Stimulated activated CD4-positive, alpha-beta T cell treated with anti-CD3 and anti-CD28 coated beads, TNF-alpha, amount 100 ng/mL, for 48 hours (primary cell): ENCODE measurements around the gene CSF2.

Experiments
- DNase-seq, 3 donors: peaks; one replicate each; pipeline ENCODE4 v3.0.0-alpha.2; 2020; ENCODE audit warnings: low read depth in 3 of 3

The CSF2 gene

DNA sequence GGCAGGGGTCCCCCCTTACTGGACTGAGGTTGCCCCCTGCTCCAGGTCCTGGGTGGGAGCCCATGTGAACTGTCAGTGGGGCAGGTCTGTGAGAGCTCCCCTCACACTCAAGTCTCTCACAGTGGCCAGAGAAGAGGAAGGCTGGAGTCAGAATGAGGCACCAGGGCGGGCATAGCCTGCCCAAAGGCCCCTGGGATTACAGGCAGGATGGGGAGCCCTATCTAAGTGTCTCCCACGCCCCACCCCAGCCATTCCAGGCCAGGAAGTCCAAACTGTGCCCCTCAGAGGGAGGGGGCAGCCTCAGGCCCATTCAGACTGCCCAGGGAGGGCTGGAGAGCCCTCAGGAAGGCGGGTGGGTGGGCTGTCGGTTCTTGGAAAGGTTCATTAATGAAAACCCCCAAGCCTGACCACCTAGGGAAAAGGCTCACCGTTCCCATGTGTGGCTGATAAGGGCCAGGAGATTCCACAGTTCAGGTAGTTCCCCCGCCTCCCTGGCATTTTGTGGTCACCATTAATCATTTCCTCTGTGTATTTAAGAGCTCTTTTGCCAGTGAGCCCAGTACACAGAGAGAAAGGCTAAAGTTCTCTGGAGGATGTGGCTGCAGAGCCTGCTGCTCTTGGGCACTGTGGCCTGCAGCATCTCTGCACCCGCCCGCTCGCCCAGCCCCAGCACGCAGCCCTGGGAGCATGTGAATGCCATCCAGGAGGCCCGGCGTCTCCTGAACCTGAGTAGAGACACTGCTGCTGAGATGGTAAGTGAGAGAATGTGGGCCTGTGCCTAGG is at the start of gene CSF2:
Gene CSF2 (plus strand): TSS at position 559 of the 783 bp plus-strand sequence. CDS start 35 bp downstream, at position 594.
- no peak for DNase-seq

DNA sequence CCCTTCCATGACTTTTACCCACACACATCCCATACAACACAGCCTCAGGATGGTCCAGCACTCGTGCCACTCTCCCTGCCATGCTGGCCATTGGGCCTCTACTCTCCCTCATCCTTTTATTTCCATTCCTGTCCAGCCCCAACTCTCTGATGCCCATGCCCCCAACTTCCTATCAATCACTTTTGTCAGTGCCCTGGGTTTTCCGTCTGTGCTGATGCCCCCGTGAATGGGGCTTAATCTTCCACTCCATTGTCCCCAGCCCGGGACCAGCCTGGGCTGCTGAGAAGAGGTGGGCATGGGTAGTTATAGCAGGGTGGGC is 49.5 kb upstream of the CSF2 start:
- DNase-seq = no peak

DNA sequence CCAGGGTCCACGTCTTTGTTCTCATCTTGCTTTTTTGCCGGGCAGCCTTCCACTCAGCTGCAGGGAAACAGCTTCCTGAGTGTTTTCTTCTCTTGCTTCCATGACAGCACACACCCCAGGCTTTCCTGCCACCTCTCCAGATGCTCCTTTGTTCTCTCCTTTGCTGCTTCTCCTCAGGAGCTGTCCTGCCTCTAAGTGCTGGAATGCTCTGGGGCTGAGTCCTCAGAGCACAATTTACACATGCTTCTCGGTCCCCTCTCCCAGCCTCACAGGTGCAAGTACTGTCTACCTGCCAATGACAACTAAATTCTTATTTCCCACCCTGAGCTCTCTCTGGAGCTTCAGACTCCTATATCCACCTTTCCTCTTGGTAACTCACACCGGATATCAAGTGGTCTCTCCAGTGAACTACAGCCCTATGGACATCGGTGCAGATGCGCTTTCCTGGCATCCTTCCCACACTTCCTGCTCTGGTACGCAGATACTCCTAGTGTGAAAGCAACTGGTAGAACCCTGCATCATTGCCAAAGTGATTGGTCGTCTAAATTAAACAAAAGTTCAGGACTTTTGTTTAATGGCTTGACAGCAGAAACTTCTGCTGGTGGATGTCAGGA is 48.7 kb upstream of the CSF2 start:
- no peak for DNase-seq

DNA sequence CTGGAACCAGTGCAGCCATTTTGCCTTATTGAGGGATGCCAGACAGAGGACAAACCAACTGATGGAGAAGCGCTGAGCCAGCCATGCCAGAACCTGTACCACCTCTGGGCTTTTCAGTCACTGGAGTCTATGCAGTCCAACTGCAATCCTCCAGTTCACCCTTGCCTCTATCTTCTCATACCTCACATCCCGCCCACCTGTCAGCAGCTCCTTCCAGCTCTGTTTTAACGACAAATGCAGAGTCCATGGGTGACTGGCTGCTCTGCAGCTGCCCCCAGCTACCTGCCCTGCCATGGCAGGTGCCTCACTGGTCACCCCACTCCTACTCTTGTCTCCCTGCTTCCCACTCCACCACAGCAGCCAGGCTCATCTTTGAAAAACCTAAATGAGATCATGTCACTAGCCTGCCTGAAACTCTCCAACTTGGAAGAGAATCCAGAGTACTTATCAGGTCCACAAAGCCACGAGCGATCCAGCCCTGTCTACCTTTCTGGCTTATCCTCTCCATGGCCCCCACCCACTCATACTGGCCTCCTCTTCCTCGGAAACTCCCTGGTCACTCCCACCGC is 48.1 kb upstream of the CSF2 start:
- no peak for DNase-seq

DNA sequence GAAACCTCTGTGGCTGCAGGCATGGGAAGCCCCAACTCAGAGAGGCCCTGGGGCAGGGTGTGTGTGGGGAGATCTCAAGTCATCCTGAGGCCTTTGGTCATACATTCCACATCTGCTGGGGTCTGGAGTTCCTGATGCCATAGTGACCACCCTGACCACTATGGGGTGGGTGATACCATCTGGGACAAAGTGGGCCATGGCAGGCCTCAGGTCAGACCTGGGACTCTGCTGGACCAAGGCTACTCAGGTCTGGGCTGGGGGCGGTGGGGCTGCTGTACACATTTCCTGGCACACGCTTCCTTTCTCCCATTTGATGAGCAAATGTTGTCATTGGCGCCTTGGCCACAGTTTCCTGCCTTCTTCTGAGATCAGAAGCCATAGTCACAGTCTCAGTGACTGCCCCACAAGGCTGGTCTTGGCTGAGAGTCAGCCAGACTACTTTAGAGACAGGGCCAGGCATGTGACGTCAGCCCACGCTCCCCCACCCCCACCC is 47.0 kb upstream of the CSF2 start:
- no peak for DNase-seq

DNA sequence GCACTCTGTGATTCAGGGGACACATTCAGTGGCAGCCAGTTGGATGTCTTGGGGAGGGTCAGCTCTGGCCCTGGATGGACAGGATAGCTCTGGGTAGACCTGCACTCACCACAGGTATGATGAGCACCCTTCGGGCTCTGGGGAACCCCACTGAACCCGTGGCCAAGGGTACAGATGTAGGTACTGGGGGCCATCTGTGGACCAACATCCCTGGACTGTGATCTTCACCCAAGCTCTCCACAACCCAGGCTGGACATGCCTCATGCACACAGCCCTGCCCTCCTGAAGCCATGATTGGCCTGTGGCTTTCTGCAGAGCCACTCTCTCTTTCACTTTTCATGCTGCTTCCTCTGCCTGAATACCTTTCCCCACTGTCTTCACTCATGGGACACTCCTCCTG is 46.6 kb upstream of the CSF2 start:
- no peak for DNase-seq

DNA sequence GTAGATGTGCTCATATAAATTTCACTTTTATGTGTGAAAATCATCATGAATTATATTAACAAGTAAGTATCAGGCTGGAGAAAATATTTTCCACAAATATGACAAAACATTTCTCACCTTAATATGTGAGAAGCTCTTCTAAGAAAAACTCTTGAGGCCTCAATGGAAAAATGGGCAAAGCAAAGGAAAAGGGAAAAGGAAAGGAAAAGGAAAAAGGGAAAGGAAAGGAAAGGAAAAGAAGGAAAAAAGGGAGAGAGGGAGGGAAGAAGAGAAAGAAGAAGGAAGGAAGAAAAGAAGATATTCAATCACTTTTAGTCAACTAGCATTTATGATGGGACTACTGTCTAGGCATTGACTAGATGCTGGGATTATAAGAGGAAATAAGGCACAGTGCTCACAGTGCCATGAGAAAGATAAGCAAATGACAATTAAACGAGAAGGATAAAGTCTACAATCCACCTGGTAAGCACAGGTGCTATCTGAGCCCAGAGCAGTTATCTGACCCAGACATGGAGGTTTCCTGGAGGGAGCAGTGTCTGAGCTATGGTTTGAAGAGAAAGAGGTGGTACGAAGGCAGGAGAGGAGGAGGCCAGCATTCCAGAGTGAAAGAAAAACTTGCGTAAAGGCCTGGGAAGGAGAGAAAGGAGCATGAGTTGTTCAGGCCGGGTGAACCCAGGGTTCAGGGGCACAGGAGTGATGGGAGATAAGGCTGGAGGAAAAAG is 43.8 kb upstream of the CSF2 start:
- no peak for DNase-seq

DNA sequence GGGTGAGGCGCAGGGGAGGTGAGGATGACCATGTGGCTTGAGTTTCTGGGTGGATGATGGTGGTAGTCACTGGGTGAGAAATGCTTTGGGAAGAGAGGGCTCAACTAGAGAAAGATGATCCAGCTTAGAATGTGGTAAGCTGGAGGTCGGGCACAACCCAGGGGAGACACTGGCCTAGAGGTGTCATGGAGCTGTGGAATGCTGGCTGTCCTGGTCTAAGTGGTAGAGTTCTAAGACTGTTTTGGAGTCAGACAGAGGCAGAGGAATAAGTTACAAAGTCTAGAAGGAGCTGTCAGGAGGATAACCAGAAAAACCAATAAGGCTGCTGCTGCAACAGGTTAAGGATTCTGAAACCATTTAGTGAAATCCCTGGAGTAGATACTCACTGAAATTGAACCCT is 43.0 kb upstream of the CSF2 start:
- DNase-seq = no peak

DNA sequence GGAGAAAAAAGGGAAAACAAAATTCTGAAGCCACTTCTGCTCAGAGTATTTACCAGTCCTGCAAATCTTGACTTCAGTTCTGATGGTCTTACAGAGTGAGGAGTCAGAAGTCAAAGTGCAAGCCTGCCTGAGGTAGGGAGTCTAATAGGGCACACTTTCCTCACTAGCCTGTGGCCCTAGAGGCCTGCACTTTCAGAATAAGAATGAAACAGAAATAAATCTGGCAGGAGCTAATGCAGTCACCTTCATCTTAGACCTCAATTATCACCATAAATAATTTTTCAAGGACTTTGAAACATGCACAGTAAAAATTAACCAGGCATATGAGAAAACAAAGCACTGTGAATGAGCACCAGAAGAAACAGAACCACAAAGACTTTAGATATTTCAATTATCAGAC is 41.4 kb upstream of the CSF2 start:
- no peak for DNase-seq

DNA sequence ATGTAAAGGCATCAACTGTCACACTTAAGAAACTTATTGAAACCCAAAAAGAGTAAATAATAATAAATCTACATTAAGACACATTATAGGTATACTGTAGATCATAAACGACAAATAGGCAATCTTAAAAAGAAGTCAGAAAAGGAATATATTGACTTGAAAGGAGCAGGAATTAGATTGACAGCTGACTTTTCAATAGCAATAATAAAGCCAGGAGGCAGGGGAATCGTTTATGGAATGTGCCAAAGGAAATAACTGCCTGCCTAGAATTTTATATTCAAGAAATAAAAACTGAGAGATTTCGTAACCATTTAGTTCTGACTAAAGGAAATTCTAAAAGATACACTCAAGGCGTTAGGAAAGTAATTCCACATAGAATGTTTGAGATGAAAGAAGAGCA is 40.5 kb upstream of the CSF2 start:
- DNase-seq = no peak

DNA sequence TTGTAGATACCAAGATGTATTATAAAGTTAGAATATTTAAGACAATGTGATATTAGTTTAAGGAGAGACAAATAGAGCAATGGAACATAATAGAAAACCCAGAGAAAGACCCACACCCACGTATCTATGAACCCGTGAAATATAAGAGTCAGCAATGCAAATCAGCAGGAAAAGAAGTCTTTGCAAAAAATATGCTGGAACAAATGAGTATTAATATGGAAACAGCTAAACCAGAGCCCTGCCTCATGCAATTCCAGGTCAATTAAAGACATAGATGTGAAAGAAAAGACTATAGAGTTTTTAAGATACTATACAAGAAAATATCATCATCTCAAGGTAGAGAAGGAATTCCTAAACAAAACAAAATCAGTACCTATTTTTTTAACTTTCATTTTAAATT is 36.2 kb upstream of the CSF2 start:
- DNase-seq = no peak

DNA sequence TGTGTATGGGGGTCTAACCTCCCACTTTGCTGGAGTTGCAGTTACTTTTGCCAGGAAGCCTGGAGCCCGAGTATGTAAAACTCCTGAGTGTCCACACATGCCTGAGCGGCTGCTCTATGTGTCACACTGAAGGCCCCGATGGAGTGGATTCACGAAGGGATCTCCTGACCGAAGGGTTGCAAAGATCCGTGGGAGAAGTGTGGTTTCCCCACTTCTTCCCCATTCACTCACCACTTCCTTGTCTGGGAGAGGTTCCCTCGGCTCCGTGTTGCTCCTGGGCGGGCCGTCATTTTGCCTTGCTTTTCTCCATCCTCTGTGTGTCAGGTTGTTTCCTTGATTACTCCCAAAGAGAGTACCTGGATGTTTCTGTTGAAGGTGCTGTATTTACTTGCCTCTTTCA is 29.4 kb upstream of the CSF2 start:
- DNase-seq = no peak

DNA sequence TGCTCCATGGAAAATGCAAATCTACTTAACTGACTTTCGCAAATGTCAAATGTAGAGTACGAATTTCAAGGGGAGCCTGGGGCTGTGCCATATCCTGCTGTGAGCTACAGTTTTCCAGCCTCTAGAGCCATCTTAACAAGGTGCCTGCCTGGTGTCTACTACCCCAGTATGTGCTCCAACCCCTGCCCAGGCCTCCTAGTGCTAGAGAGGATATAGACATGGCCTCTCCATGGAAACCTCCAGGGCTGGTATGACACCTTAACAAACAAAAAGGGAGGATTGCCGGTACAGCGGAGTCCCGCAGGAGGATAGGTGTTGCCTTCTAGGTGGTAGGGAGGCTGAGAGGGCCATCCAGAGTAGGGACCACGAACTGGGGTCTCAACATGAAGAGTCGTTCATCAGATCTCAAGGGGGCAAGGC is 26.7 kb upstream of the CSF2 start:
- no peak for DNase-seq

DNA sequence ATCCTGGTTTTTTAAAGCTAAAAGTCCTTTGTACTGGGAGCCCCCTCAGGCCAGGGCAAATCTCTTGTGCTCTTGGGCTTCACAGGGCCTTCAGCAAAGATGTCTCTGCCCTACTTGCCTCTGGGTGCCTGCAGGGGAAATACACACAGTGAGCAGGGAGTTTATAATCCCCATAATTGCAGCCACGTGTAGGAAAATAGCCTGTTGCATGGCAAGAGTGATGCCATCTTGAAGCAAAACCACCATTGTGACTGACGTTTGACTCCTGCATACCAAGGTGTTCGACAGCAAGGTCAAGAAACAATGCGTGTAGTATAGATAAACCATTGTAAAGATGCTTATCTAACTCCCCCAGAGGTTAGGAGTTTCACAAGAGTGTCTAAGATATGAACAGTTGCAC is 24.5 kb upstream of the CSF2 start:
- DNase-seq = no peak

DNA sequence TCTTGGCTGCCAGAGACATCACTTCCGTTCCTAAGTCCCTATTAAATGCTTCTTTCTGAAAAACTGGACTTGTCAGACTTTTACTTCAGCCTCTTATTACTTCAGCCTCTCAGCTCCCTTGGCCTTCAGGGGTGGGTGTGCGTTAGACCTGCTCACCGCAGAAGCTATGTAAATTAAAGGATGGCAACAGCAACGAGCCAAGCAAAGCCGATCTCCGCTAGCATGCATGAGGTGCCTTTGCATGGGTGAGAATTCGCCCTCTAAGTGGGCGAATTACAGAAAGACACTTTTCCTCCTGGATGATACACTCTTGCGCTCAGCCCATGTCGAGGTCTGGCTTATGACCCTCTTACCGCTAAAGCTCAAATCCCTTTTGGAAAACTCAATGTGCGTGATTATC is 24.0 kb upstream of the CSF2 start:
- DNase-seq = no peak

DNA sequence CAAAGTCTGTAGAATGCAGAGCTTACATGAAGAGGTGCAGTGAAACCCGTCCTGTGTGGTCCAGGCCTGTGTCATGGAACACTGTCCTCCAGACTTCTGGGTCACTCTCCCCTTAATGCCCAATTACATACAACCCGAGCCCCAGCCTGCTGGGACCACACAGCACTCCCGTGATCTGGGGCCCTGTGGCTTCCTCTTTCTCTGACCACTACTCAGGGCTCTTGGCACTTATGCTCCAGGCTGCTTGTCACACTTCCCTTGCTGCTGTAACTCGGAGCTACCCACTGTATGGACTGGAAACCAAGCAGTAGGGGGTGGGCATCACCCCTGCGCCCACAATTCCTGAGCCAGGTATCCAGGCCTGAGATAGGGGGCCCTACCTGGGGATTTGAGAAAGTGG is 23.5 kb upstream of the CSF2 start:
- DNase-seq = no peak

DNA sequence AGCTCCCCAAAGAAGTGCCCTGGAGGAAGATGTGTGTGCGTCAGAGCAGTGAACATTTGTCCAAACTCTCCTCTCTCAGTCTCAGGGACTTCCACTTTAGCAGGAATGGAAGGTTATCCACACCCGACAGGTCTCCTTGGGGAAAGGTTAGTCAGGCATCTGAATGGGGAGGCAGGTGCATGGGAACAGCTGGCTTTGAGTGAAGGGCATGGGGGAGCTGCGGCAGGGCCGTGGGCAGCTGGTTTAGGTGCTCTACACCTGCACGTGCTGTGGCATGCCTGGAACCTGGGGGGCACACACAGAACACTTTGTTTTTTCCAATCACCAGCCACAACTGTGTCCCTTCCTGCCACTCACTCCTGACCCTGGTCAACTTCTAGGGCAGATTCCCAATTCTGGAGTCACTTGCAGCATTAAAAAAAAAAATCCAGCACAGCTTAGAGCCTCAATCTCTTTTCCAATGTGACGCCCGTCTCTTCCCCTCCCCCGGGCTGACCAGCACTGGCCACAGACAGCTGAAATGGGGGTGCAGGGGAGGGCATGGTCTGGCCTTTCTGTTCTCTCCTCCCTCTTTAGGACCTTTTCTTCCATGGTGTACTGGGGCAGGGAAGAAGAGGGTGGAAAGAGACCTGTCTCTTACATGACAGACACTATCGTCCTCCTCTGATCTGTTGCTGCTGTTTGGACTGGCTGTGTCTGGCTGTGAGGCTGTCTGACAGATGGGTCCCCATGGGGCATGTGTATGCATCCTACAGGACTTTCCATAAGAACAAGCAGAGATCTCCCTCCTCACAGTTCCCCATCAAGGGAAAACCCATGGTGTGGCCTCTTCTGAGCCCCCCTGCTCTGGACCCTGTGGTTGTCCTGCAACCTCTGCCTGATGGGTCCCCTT is 22.7 kb upstream of the CSF2 start:
- no peak for DNase-seq

DNA sequence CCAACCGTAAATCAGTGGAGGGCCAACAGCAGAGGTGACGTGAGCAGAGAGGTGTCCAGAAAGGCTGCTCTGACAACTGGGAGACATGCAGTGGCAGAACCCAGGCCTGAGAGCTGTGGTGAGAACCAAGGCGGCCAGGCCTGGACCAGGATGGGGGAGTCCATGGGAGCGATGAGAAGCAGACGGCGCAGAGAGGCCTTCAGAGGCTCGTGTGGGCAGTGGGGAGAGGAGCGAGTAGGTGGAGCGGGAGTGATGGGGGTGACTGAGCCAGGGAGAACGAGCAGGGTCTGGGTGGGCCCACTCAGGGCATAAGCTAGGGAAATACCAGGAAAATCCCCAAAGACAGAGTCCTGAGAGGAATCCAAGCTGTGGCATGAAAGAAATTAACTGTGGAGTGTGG is 21.1 kb upstream of the CSF2 start:
- no peak for DNase-seq

DNA sequence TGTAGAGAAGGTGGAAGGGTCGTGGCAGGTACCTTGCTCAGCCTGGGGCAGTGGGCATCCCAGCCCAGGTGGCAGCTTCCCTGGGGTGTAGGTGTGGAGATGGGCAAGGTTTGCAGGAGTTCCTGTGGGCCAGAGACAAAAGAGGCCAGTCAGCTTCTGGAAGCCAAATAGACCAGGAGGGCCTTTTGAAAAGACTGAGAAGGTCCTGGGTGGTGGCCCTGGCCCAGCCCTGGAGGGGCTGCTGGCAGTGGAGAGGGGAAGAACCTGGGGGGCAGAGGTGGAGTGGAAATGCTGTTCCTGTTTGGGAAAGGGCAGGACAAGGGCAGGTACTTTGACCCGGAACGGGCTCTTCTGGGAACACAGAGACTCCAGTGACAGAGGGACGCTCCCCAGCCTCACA is 20.1 kb upstream of the CSF2 start:
- DNase-seq = no peak

DNA sequence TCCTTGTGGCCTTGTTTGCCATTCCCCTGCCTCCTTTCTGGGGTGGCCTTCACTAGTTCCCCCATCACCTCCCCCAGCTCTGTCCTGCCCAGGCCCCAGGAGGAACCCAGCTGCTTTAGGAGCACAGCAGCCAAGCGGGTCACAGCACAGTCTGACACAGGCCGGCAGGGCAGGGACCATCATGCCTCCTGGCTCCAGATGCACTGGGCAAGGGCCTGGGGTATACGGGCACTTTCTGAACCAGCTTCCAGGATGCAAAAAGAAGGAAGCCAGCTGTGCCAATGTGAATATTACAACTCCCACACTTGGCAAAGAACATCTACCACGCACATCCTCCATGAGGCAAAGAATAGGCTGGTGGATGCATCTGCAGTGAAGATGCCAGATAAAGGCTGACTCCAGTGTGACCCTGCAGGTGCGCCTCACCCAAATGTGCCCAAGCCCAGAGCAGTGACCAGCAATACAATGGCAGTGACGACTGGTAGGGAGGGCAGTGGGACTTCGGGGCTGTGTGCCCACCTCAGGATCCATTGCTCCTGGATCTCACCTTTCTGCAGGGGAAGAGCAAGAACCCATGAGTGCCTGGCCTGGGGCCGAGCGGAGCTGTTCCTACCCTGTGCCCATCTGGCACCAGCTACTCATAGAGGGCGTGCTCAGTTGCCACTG is 19.4 kb upstream of the CSF2 start:
- no peak for DNase-seq
